K562 (cell line): ENCODE results near the gene MPV17L2. TPM values are rescaled to one million over a fixed set of nuclear protein-coding genes. Genes with fewer than 3 reads are reported as not detected.
A peak's percentile ranks its signal among the peaks of the same experiment; 100 is the strongest.

Experiments used
- AFF4 ChIP-seq: sonication (generic); formaldehyde crosslinking; IDR thresholded peaks from 2 replicates; pipeline ENCODE4 v1.8.0; 2023; ENCODE audit warnings: mild to moderate bottlenecking, missing genetic modification reagents
- CXXC5 ChIP-seq: fragments of 250-450 bp; sonication (Bioruptor Pico); IDR thresholded peaks from 2 replicates; pipeline ENCODE4 v1.8.0; 2022; ENCODE audit warnings: inconsistent platforms, mild to moderate bottlenecking, moderate library complexity
- EP300 ChIP-seq: IDR thresholded peaks from 2 replicates; pipeline ENCODE4 v1.6.1; 2012; ENCODE audit warnings: low read length, improper control_type of control experiment
- HDAC1 ChIP-seq, 2 experiments: fragments of 450-650 bp; IDR thresholded peaks; 2 replicates each; pipeline ENCODE4 v1.6.1; 2016 to 2017; ENCODE audit warnings: inconsistent platforms in 1 of 2, mild to moderate bottlenecking in 1 of 2, moderate library complexity in 1 of 2
- JUN ChIP-seq, 2 experiments: sonication (generic) in 1 of 2; formaldehyde crosslinking in 1 of 2; IDR thresholded peaks; 2 replicates each; pipeline versions ENCODE4 v1.6.1 to v1.8.0; 2012 to 2022; ENCODE audit warnings: borderline replicate concordance in 2 of 2, mild to moderate bottlenecking in 2 of 2, improper control_type of control experiment in 1 of 2, low read depth in 1 of 2, low read length in 1 of 2, missing genetic modification reagents in 1 of 2
- MIER1 ChIP-seq: fragments of 450-650 bp; IDR thresholded peaks from 2 replicates; pipeline ENCODE4 v1.6.1; 2016; ENCODE audit warnings: antibody characterized with exemption, mild to moderate bottlenecking, low read depth
- NEUROD1 ChIP-seq: fragments of 150-350 bp; IDR thresholded peaks from 2 replicates; pipeline ENCODE4 v1.6.1; 2014; ENCODE audit warnings: borderline replicate concordance, low read length, low read depth; ENCODE audit not compliant: partially characterized antibody
- TRIM25 ChIP-seq: fragments of 450-650 bp; IDR thresholded peaks from 2 replicates; pipeline ENCODE4 v1.7.0; 2016; ENCODE audit warnings: borderline replicate concordance
- ZNF444 ChIP-seq: fragments of 250-450 bp; sonication (Bioruptor Pico); IDR thresholded peaks from 2 replicates; pipeline ENCODE4 v1.4.0; 2020; ENCODE audit warnings: mild to moderate bottlenecking, moderate library complexity
- polyA plus RNA-seq, 8 experiments: library from polyadenylated mRNA; depleted of rRNA in 4 of 8; stranded (reverse) in 5 of 8; unstranded in 3 of 8; fragments of >200 nt; fragmentation: Nextera tagmentation in 2 of 8; fragmentation: Illumina TruSeq in 1 of 8; extraction: Ambion mirVana in 2 of 8; extraction: Trizol in 1 of 8; gene quantifications; 2 replicates each; pipeline versions ENCODE4 v1.2.1 to v1.2.3, GENCODE V29; 2011 to 2014; ENCODE audit warnings: inconsistent platforms in 1 of 8, missing spikeins in 1 of 8
- total RNA-seq, 7 experiments: library from RNA; depleted of rRNA in 6 of 7; stranded (reverse); fragments of >200 nt in 6 of 7; fragmentation: Illumina TruSeq in 2 of 7; extraction: Trizol in 2 of 7; gene quantifications; 2 replicates each; pipeline versions ENCODE4 v1.2.1 to v1.2.3, GENCODE V29; 2011 to 2021; ENCODE audit warnings: low replicate concordance in 1 of 7
- TF ChIP-seq, protein P1 (sequence below), 3 experiments: fragments of 200-800 bp in 1 of 3; fragments of 250-450 bp in 1 of 3; fragments of 450-650 bp in 1 of 3; sonication (Bioruptor Pico) in 1 of 3; sonication (Bioruptor generic) in 1 of 3; formaldehyde crosslinking in 1 of 3; IDR thresholded peaks; 2 replicates each; pipeline versions ENCODE4 v1.6.1 to v1.8.0; 2016 to 2022; ENCODE audit warnings: mild to moderate bottlenecking in 2 of 3, missing genetic modification characterization in 2 of 3, missing compliant biosample characterization in 1 of 3, moderate library complexity in 1 of 3
- TF ChIP-seq, protein P2 (sequence below): sonication (generic); formaldehyde crosslinking; IDR thresholded peaks from 2 replicates; pipeline ENCODE4 v1.8.0; 2022; ENCODE audit warnings: missing genetic modification reagents, mild to moderate bottlenecking, moderate library complexity, borderline replicate concordance

Gene MPV17L2
- total and polyA plus RNA-seq, 9 of the 15 experiments (the other 6 are each of a cell fraction or from before 2014, with no cell fraction given): 10.6 to 60.2 (median 28.5) TPM

GRCh38 chr19:18156841-18157464 is 36.1 kb upstream of the MPV17L2 start (continued):
- TF ChIP-seq CXXC5 (CRISPR knock-in tag) (peak; percentile 91), NEUROD1 (peak; percentile 63), AFF4 (CRISPR knock-in tag) (0 out of 2 replicates have a peak, but pooled peaks have one; percentile 48), MIER1 (no peak), HDAC1 (IDR thresholded peaks at IDR 0.05) (peak in 1 of 2 experiments; percentile 86; a peak in 2 of 4 replicates), EP300 (peak; percentile 75; the same call in 1 of the 2 replicates), ZNF444 (0 out of 2 replicates have a peak, but pooled peaks have one; percentile 30), JUN (IDR thresholded peaks at IDR 0.05; ENCODE audit: borderline replicate concordance, low read depth, low read length) (peak; percentile 57; the same call in 1 of the 2 replicates), JUN (CRISPR knock-in tag; IDR thresholded peaks at IDR 0.05; ENCODE audit: borderline replicate concordance) (no peak), TRIM25 (no peak)
- TF ChIP-seq, protein P1, sequence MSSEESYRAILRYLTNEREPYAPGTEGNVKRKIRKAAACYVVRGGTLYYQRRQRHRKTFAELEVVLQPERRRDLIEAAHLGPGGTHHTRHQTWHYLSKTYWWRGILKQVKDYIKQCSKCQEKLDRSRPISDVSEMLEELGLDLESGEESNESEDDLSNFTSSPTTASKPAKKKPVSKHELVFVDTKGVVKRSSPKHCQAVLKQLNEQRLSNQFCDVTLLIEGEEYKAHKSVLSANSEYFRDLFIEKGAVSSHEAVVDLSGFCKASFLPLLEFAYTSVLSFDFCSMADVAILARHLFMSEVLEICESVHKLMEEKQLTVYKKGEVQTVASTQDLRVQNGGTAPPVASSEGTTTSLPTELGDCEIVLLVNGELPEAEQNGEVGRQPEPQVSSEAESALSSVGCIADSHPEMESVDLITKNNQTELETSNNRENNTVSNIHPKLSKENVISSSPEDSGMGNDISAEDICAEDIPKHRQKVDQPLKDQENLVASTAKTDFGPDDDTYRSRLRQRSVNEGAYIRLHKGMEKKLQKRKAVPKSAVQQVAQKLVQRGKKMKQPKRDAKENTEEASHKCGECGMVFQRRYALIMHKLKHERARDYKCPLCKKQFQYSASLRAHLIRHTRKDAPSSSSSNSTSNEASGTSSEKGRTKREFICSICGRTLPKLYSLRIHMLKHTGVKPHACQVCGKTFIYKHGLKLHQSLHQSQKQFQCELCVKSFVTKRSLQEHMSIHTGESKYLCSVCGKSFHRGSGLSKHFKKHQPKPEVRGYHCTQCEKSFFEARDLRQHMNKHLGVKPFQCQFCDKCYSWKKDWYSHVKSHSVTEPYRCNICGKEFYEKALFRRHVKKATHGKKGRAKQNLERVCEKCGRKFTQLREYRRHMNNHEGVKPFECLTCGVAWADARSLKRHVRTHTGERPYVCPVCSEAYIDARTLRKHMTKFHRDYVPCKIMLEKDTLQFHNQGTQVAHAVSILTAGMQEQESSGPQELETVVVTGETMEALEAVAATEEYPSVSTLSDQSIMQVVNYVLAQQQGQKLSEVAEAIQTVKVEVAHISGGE (CRISPR knock-in tag; IDR thresholded peaks at IDR 0.05): 0 out of 6 replicates have a peak, but pooled peaks of 1 of the 3 experiments have one; percentile 27
- TF ChIP-seq, protein P2, sequence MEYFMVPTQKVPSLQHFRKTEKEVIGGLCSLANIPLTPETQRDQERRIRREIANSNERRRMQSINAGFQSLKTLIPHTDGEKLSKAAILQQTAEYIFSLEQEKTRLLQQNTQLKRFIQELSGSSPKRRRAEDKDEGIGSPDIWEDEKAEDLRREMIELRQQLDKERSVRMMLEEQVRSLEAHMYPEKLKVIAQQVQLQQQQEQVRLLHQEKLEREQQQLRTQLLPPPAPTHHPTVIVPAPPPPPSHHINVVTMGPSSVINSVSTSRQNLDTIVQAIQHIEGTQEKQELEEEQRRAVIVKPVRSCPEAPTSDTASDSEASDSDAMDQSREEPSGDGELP (CRISPR knock-in tag): peak; percentile 78
